ENCODE data around the gene CARF.

GRCh38 chr2:202941771-202942170 is 29.7 kb downstream of the CARF start:
- TF ChIP-seq CTCF (IDR thresholded peaks at IDR 0.05): no peak
- no peak for TF ChIP-seq EZH2 (IDR thresholded peaks at IDR 0.05; ENCODE audit: borderline replicate concordance, insufficient read depth, low read depth, low read length, poor library complexity, severe bottlenecking)
